NCI-H1105 treated with DMSO at 0.1 percent for 48 hours (cell line): Measurements from ENCODE around the gene RPL31.

ENCODE experiments used
- DNase-seq: peaks from one replicate; lab custom pipeline; 2025; lab: John Stamatoyannopoulos, UW

Gene RPL31

GRCh38 chr2:100995309-100996075 is 6.6 kb upstream of the RPL31 start:
- no peak for DNase-seq

- DNase-seq, result no peak
Measured at GRCh38 chr2:100997509-100998234, 4.4 kb upstream of the RPL31 start.

DNA sequence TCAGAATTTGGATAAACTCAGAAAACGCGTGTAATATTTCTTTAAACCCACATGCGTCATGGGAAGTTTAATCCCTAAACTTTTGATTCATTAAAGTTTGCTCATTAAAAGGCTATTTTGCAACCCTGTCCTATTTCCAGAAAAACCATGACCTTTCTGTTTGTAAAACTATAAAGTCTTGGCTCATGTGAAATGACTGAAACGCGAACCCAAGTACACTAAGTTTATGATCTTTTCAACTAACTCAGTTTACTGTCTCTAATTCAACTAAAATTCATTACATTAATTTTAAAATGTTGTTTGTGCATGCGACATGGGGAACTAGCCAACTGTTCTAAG is 3.9 kb upstream of the RPL31 start:
- no peak for DNase-seq

GRCh38 chr2:100999995-101000394 is 2.1 kb upstream of the RPL31 start:
- no peak for DNase-seq

- DNase-seq, result no peak
Measured at GRCh38 chr2:101002562-101003277, 631 bp downstream of the RPL31 start.

- DNase-seq, result no peak
Measured at GRCh38 chr2:101003278-101003775, 1.2 kb downstream of the RPL31 start.

GRCh38 chr2:101004620-101005325 is 2.7 kb downstream of the RPL31 start:
- no peak for DNase-seq

- no peak for DNase-seq
Measured at GRCh38 chr2:101006065-101006715, 4.1 kb downstream of the RPL31 start.

- DNase-seq, result no peak
Measured at GRCh38 chr2:101007415-101008345, 5.6 kb downstream of the RPL31 start.

DNA sequence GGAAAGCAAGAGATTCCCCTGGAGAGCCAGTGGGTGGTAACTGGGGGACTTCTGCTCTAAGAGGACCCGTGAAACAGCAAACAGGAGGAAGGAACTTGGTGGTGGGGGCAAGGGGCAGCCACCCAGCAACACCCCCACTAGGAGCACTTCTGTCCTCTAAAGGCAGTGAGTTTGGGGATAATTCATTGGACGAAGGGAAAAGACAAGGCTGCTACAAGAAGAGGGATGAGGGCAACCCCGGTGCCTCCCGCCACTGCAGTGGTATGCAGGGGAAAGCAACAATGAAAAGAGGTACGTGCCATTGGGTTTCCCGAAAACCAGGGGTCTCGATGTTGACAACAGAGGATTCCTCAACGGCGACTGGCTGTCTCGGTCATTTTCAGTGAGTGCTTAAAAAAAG is 9.1 kb downstream of the RPL31 start:
- DNase-seq, result no peak

DNA sequence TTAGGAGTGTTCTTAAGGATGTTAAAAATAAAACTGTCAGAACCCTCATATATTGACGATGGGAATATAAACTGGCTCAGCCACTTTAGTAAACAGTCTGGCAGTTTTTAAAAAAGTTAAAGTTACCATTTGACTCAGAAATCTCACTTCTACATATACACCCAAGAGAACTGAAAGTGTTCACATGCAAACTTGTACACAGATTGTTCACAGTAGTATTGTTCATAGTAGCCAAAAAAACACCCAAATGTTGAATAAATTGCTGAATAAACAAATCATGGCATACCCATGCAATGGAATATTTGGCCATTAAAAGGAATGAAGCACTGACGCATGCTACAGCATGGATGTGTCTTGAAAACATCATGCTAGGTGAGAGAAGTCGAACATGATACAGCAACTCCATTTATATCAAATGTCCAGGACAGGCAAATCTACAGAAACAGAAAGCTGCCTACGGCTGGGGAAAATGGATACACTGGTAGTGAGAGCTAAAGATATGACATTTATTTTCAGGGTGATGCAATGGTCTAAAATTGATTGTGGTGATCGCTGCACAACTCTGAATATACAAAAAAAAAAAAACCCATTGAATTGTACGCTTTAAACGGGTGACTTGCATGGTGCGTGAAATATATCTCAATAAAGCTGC is 10.1 kb downstream of the RPL31 start:
- DNase-seq, result no peak

GRCh38 chr2:101012706-101013181 is 10.7 kb downstream of the RPL31 start:
- DNase-seq, result peak; percentile 9

DNA sequence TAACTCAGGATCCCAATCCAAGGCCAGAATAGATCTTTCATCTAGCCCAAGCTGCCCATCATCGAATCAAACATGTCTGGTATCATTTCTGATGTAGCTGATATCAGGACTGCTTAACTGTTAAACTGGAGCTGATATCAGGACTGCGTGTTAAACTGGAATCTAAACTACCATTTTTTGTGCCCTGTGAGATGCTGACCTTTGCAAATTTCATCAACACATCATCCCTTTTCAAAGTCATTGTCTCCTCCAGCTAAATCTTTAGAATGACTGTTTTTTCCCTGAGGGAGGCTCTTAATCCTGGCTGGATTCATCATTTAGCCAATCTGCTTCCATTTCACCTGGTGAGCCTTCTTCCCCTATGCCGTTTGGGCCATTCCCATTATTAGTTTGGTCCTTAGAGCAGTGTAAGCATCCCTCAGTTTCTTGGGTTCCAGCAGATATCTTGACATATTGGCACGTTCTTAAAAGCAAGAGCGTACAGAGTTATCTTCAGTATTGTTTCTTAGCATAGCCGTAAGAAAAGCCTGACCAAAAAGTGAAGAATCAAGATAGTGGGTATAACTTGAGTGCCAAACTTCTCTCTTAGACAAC is 12.3 kb downstream of the RPL31 start:
- no peak for DNase-seq

GRCh38 chr2:101017371-101017770 is 15.3 kb downstream of the RPL31 start:
- no peak for DNase-seq

GRCh38 chr2:101018934-101019333 is 16.8 kb downstream of the RPL31 start:
- no peak for DNase-seq

DNA sequence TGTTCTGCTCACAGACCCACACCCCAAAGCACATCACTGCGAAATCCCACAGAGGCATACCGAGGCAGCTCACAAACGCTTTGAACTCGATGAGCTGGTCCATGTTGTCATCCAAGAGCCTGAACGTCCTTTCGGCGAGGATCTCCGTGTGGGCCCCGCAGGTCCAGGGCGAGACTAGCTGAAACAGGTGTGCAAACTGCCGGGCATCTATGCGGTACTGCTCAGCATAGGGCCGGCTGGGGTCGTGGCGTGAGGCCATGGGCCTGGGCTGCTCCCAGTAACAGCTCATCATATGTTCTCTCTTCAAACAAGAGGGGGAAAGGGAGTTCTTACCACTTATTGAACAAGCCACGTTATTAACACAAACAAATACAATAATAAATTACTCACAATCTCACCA is 20.1 kb downstream of the RPL31 start:
- no peak for DNase-seq

DNA sequence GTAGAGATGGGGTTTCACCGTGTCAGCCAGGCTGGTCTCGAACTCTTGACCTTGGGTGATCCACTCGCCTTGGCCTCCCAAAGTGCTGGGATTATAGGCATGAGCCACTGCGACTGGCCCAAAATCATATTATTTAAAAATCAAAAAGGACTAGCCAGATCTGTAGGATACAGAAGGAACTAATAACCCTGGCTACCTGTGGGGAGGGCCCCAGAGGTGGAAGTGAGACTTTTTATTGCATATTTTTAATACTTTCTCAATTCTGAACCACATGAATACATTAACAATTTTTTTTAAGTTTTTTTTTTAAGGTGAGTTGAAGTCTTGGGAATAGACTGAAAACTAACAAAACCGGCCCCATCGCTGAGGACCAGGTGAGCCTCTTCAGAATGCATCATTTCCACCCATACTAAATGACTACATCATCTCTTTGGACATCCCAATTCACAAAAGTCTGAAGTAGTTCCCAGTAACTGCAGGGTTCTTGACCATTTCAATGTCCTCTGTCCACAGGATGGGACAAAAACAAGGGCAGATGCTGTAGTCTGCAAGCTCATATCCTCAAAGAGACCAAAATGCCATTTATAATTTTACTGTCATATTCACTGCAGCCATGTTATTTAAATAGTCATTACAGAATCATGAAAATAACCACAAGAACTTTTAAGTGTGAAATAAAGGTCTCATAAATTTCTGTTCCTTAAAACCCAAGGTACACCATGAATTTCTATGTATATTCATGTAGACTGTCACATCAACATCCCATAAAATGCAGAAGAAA is 21.4 kb downstream of the RPL31 start:
- DNase-seq, result no peak

DNA sequence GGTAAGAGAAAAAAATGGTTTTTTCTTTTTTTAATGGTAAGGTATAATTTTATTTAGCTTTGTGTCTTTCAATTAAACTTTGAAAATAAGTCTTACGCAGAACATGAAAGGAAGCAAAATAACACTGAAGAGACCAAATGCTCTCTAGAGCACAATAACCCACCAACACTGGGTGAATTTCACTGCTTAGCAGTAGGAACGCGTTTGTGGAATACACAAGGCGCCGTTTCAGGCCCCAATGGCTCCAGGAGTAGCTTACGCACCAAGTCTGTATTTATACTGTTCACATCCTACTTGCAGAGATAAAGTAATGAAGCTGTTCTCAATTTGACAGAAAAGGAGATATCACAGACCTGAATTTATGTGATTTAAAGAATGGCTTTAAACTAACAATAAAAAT is 23.5 kb downstream of the RPL31 start:
- no peak for DNase-seq

GRCh38 chr2:101026253-101026701 is 24.2 kb downstream of the RPL31 start:
- no peak for DNase-seq
